Activated CD4-positive, alpha-beta T cell treated with anti-CD3 and anti-CD28 coated beads, Interleukin-2, amount 10 ng/mL, durations not matched to agents 24 days and 14 days (primary cell): ENCODE results near the gene TSSK3. TPM values are rescaled to one million over a fixed set of nuclear protein-coding genes. Genes with fewer than 3 reads are reported as not detected.

Experiments used
- DNase-seq: peaks from one replicate; pipeline ENCODE4 v3.0.0; 2022
- H3K27ac Mint-ChIP-seq: one replicate; pipeline ENCODE4 v1.8.0; 2022; ENCODE audit warnings: mild to moderate bottlenecking, mixed read lengths
- H3K27me3 Mint-ChIP-seq: one replicate; pipeline ENCODE4 v1.8.0; 2022; ENCODE audit warnings: mixed read lengths
- H3K36me3 Mint-ChIP-seq: one replicate; pipeline ENCODE4 v1.8.0; 2022; ENCODE audit warnings: low read depth, mild to moderate bottlenecking, mixed read lengths
- H3K4me1 Mint-ChIP-seq: one replicate; pipeline ENCODE4 v1.8.0; 2021; ENCODE audit warnings: mixed read lengths
- H3K4me3 Mint-ChIP-seq: one replicate; pipeline ENCODE4 v1.8.0; 2022; ENCODE audit warnings: mild to moderate bottlenecking, moderate library complexity, mixed read lengths
- H3K9me3 Mint-ChIP-seq: one replicate; pipeline ENCODE4 v1.8.0; 2021; ENCODE audit warnings: mixed read lengths
- intact Hi-C: fragments of 100-400 bp; cut with micrococcal nuclease; formaldehyde crosslinking; loops from one replicate; pipeline ENCODE4 v1.15.1; 2023
- total RNA-seq: library from RNA; stranded (reverse); gene quantifications from 2 replicates; pipeline ENCODE4 v1.2.3, GENCODE V29; 2022

The TSSK3 gene
- total RNA-seq, 1 donor from 2014 or later = 2.3 TPM

DNA sequence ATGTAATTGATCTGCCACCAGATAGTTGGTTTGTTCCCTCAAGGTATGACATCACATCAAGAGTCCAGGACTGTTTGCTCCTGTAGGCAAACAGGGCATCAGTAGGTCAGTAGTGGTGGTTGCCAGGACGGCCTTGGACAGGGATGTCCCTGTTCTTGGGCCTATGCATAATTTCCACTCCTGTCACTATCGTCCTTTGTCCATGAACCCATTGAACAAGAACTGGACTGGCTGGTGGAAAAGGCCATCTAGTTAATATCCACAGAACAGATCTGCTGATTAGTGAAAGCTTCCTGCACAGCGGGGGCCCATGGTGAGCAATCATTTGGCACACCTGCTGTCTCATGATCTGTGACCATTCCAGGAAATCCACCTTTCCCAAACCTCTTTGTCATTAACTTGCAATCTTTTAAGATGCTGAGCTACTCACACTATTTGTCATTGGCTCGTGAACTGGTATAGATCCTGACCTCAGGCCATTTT lies 44.3 kb downstream of the TSSK3 start:
- H3K27me3 Mint-ChIP-seq = peaks cover 6% of the 10 kb centered on the region
- no peak overlapping the region for H3K4me3 Mint-ChIP-seq
- H3K36me3 Mint-ChIP-seq = no peaks in the 10 kb centered on the region
- H3K4me1 Mint-ChIP-seq = no peaks in the 10 kb centered on the region
- H3K9me3 Mint-ChIP-seq = no peaks in the 10 kb centered on the region
- DNase-seq = no peak
- intact Hi-C loops = no loop called here
- no peak overlapping the region for H3K27ac Mint-ChIP-seq

DNA sequence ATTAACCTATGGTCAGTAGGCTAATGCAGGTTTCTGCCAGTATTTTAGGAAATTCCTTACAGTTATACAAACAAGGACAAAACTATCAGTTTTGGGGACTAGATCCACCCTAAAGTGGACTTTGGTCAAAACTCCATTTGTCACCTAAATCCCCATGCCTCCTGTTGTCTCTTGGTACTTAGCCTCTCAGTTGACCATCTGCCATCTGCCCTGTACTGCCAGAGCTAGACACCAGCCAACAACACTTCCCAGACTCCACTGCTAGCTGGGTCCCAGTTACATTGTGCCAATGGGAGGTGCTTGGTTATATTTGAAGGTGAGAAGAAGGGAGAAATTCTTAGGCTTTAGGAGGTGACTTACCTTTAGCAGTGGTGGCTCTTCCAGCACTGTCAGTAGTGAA lies 48.9 kb downstream of the TSSK3 start:
- intact Hi-C loops = loop anchor here (5.0 kb wide), 1 partner anchor 74 kb away; the partner anchor contains the start of gene MARCKSL1
- Mint-ChIP-seq H3K4me1 (peaks cover 3% of the 10 kb centered on the region), H3K4me3 (no peak overlapping the region), H3K27ac (no peak overlapping the region), H3K36me3 (no peaks in the 10 kb centered on the region), H3K27me3 (peaks cover 16% of the 10 kb centered on the region), H3K9me3 (no peaks in the 10 kb centered on the region)
- no peak for DNase-seq

DNA sequence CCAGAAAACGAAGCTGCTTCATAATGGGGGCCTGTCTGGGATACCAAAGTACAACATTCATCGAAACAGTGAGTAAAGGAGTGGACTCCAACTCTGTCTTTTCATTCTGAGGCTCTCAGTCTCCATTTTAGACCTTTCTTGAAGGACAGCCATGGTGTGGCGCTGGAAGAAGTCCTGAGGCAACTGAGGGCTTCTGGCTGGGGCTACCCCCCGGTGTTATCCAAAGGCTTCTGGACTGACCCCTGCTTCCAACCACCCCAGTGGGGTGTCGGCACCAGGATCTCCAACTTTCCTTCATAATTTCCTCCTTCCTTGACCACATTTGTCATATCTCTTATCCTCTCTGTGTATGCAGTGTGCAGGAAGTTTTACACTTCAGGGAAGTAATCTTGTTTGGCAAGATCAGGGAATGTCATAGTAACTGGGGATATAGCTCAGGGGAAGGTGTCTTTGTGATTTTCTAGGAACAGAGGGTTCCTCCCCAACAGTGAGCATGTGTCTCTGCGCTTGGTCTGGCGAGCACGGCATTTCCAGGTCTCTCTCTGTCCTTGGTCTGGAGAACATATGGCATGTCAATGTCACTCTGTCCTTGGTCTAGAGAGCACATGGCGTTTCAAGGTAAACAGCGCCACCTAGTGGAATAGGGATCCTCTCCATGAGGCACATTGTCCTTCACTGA lies 51.3 kb downstream of the TSSK3 start:
- Mint-ChIP-seq H3K36me3 (no peaks in the 10 kb centered on the region), H3K27me3 (peaks cover 26% of the 10 kb centered on the region), H3K27ac (peak overlapping the region; percentile 10), H3K4me1 (peaks cover 3% of the 10 kb centered on the region), H3K4me3 (no peak overlapping the region), H3K9me3 (no peaks in the 10 kb centered on the region)
- peak; percentile 93 for DNase-seq
- intact Hi-C loops = loop anchor here (1.0 to 5.0 kb wide), 3 partner anchors 13 to 199 kb away; partner anchors contain the start of gene MARCKSL1

Other genes with a start within 250 kb of the TSSK3 start
- 105 and 106 TPM in 2 replicates for gene TXLNA, start 182.9 kb upstream of the TSSK3 start, total RNA-seq
- gene CCDC28B, start 161.9 kb upstream of the TSSK3 start, total RNA-seq = 37.1 and 38.1 TPM in 2 replicates
- 6.1 and 6.4 TPM in 2 replicates for gene IQCC, start 156.9 kb upstream of the TSSK3 start, total RNA-seq
- gene DCDC2B, start 153.4 kb upstream of the TSSK3 start, total RNA-seq = 0.12 TPM in 1 of 2 replicates, not detected in the other
- gene TMEM234, start 140.2 kb upstream of the TSSK3 start, total RNA-seq = 10.6 and 10.9 TPM in 2 replicates
- gene EIF3I, start 140.1 kb upstream of the TSSK3 start, total RNA-seq = 304 and 341 TPM in 2 replicates
- 0.23 and 0.57 TPM in 2 replicates for gene FAM167B, start 115.3 kb upstream of the TSSK3 start, total RNA-seq
- 240 and 248 TPM in 2 replicates for gene LCK, start 111.3 kb upstream of the TSSK3 start, total RNA-seq
- 181 and 184 TPM in 2 replicates for gene HDAC1, start 70.5 kb upstream of the TSSK3 start, total RNA-seq
- 34.8 and 36.6 TPM in 2 replicates for gene MARCKSL1, start 26.3 kb upstream of the TSSK3 start, total RNA-seq
- gene FAM229A, start 54 bp upstream of the TSSK3 start, total RNA-seq = 4.2 and 4.4 TPM in 2 replicates
- 44.8 and 49.5 TPM in 2 replicates for gene BSDC1, start 31.9 kb downstream of the TSSK3 start, total RNA-seq
- gene ZBTB8B, start 102.5 kb downstream of the TSSK3 start, total RNA-seq = not detected in 2 replicates
- 0.19 and 0.62 TPM in 2 replicates for gene ZBTB8A, start 176.9 kb downstream of the TSSK3 start, total RNA-seq